Retinal pigment epithelial cell (primary cell): ENCODE data around the gene COG5.
A peak's percentile ranks its signal among the peaks of the same experiment; 100 is the strongest.

Experiments
- DNase-seq: peaks from one replicate; pipeline ENCODE4 v3.0.0-alpha.2; 2010; ENCODE audit warnings: low read depth
- H3K4me3 ChIP-seq: 2 replicates; pipeline ENCODE4 v1.5.1; 2011; ENCODE audit warnings: mild to moderate bottlenecking, low read length, control low read depth, moderate library complexity
- TF ChIP-seq, protein P1 (sequence below): conservative IDR thresholded peaks from 2 replicates; pipeline ENCODE4 v1.5.1; 2011; ENCODE audit warnings: low read depth, low read length, control low read depth, inconsistent platforms

The COG5 gene

DNA sequence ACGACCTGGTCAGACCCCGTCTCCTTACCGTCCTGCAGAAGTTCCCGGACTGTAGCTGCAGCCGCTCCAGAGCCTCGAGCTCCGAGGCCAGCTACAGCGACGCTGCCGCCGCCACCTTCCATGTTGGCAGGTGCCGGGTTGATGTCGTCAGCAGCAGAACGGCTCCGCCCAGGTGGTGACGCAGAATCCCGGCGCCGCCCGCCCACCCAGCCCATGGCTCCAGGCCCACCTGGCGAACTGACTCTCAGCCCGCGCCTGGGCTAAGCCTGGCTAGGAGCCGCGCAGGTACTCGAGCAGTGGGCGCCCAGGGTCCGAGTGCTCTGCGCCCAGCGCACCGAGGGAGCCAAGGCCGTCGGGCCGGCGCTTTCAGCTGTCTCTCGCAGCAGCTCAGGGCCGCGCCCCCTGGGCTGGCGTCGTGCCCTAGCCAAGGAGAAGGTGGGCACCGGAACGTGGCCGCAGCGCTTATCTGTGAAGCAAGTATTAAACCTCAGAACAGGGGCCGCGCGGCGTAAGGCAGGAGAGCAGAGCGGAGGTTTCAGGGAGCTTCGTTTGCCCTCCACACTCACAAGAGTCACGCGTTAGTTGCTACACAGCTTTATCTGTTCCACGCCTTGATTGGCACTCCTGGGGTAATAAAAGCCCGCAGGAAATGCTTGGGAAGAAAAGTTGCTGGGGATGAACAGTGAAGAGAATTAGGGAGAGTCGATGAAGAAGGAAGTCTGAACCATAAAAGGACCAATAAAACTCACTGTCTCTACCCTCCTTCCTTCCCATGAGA lies at the start of gene COG5, which contains the start of gene DUS4L:
Gene COG5 (minus strand): TSS at position 146 of the 778 bp plus-strand sequence. CDS start 24 bp downstream, at position 122.
Gene DUS4L (plus strand): TSS at position 197 of the 778 bp plus-strand sequence. CDS start 3,100 bp downstream, outside the sequence.
- TF ChIP-seq, protein P1, sequence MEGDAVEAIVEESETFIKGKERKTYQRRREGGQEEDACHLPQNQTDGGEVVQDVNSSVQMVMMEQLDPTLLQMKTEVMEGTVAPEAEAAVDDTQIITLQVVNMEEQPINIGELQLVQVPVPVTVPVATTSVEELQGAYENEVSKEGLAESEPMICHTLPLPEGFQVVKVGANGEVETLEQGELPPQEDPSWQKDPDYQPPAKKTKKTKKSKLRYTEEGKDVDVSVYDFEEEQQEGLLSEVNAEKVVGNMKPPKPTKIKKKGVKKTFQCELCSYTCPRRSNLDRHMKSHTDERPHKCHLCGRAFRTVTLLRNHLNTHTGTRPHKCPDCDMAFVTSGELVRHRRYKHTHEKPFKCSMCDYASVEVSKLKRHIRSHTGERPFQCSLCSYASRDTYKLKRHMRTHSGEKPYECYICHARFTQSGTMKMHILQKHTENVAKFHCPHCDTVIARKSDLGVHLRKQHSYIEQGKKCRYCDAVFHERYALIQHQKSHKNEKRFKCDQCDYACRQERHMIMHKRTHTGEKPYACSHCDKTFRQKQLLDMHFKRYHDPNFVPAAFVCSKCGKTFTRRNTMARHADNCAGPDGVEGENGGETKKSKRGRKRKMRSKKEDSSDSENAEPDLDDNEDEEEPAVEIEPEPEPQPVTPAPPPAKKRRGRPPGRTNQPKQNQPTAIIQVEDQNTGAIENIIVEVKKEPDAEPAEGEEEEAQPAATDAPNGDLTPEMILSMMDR, result no peak
- DNase-seq, result peak; percentile 38
- peak within 1 kb of the TSS; percentile 92 for H3K4me3 ChIP-seq

DNA sequence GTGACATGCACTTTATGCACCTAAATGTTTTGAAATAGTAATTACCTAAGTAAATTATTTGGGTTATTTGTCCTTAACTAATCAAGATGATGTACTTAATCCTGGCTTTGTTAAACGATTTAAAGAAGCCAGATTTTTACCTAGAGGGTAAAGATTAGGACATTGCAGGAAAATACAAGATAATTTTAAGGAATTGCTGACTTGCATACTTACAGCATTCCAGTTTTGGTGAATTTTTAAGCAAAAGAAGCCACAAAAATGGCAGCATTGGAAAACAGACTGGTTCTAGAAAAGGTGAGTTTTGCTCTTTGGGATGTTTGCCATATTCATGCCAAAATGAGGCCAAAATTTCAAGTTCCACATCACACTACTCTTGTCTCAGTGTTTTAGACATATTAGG lies 49.7 kb upstream of the COG5 start:
- H3K4me3 ChIP-seq, result no peak overlapping the region
- TF ChIP-seq, protein P1, result no peak

DNA sequence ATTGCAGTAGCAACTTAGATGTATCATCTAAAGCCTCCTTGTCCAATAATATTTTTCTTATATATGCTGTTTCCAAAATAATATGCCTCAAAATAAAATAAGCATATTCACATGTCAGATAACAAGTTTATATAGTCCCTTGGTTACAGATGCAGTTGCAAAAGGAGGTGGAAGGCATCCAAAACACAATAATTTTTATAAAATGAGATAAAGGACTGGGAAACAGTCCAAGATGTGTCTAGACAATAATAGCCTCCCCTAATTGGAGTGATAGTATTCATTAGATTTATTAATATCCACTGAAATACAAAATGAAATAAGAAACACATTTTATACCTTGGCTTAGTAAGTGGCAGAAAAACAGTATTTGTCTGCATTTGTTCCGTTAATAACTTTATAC lies 46.6 kb upstream of the COG5 start:
- H3K4me3 ChIP-seq, result no peak overlapping the region
- no peak for DNase-seq
- TF ChIP-seq, protein P1, result no peak

More for the DNA sequence above, 49.7 kb upstream of the COG5 start:
- DNase-seq, result no peak

DNA sequence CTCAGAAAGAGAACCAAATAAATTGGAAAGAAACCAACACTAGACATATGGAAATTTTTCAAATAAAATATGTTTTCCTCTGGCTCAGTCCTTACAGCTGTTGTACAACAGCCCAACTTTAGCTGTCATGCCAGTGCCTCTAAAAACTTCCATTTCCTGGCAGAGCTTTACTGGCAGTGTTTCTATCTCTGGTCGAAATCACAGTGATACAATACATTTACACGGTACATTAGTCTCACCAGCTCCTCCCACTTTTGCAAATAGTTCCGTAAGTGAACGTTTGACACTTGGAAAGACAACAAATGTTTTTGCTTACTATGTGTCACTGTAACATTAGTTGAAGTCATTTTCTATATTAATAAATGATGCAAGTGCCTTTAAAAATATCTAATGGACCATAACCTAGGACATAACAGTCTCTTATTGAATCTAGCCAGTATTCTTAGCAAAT lies 46.1 kb upstream of the COG5 start:
- H3K4me3 ChIP-seq, result no peak overlapping the region
- no peak for DNase-seq
- TF ChIP-seq, protein P1, result no peak

DNA sequence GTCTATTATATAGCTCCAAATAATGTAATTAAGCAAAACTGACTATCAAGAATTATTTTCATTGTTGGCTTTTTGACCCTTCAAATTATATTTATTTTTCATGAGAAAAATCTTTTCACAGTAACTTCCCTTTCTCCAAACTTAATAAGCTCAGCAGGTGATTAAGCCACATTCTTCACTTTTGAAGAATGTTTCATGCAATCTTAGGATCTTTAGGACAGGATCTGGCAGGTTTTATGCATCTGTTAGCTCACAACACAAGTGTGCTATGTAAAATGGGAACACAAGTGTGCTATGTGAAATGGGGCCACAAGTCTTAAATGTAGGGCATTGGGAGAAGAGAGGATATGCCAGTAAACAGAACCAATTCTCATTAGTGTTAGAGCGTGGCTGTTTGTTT lies 42.6 kb upstream of the COG5 start:
- no peak overlapping the region for H3K4me3 ChIP-seq
- no peak for DNase-seq
- TF ChIP-seq, protein P1, result no peak

DNA sequence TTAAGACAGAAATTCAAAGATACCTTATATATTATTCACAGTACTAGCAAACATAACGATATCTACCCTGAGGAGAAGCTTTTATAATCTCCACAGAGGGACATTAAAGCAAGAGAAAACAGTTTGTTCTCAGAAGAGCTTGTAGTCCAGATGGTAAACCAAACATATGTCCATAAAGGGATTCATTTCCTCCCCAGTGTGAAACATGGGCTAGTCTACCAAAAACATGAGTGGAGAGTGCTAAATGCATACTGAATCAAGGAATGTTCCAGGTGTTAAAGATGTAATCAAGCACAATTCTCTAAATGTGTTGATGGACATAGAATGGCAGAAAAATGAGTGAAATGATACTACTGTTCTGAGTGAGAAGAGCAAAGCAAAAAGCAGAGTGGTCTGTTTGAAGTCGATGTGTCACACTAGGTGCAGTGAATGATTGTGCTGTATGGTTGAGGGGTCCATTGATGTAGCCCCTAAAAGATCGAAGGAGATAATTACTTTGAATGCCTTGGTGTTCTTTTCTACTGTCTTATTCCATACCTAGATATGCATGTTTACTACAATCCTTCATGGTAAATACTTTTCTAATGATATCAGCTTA lies 41.6 kb upstream of the COG5 start:
- H3K4me3 ChIP-seq, result no peak overlapping the region
- no peak for DNase-seq
- TF ChIP-seq, protein P1, result no peak
